BJ (cell line): ENCODE data around the gene CACNA1E. TPM values are rescaled to one million over a fixed set of nuclear protein-coding genes. Genes with fewer than 3 reads are reported as not detected.

Experiments used
- CTCF ChIA-PET: fragments of 350-600 bp; formaldehyde crosslinking; extraction: SDS; loops from one replicate; lab custom pipeline; 2021; ENCODE audit warnings: antibody characterized with exemption, inconsistent platforms; lab: Yijun Ruan, JAX
- POLR2A ChIA-PET: fragments of 300-600 bp; sonication (Branson Sonifier 250); formaldehyde crosslinking; extraction: SDS; loops from one replicate; lab custom pipeline; 2021; ENCODE audit warnings: antibody characterized with exemption; lab: Charles Lee
- DNase-seq: peaks from one replicate; pipeline ENCODE4 v3.0.0-alpha.2; 2011; ENCODE audit warnings: low read depth
- H3K27me3 ChIP-seq: 2 replicates; pipeline ENCODE4 v1.6.0; 2011; ENCODE audit warnings: low read length; ENCODE audit not compliant: control insufficient read depth, insufficient read depth
- H3K36me3 ChIP-seq: 2 replicates; pipeline ENCODE4 v1.5.1; 2011; ENCODE audit warnings: low read length; ENCODE audit not compliant: control insufficient read depth, insufficient read depth
- H3K4me3 ChIP-seq: 2 replicates; pipeline ENCODE4 v1.5.1; 2011; ENCODE audit warnings: low read depth, mild to moderate bottlenecking, control low read depth, low read length
- polyA plus RNA-seq: library from polyadenylated mRNA; depleted of rRNA; stranded (reverse); fragments of >200 nt; gene quantifications from 2 replicates; pipeline ENCODE4 v1.2.3, GENCODE V29; 2011
- TF ChIP-seq, protein P1 (sequence below): IDR thresholded peaks from 2 replicates; pipeline ENCODE4 v1.5.1; 2011; ENCODE audit warnings: low read depth, mild to moderate bottlenecking, control low read depth, inconsistent platforms, low read length, moderate library complexity; ENCODE audit not compliant: insufficient read depth

The CACNA1E gene
- polyA plus RNA-seq, 1 experiment = not detected

DNA sequence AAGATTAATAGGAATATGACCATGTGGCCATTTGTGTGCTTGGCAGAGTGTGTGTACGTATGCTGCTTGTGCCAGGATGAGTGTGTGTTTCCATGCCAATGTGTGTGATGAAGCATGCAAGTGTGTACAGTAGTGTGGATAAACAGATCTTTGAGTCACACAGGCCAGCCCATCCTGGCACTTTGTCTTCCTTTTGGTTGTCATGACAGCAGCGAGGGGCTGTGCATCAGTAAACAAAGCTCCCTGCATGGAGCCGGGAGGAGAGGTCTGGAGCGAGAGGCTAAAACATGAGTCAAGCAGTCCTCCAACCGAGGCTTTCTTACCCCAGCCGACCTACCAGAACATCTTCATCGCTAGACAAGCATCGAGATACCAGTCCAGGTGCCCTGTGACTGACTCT is 221.2 kb downstream of the CACNA1E start:
- no peak for DNase-seq
- TF ChIP-seq, protein P1, sequence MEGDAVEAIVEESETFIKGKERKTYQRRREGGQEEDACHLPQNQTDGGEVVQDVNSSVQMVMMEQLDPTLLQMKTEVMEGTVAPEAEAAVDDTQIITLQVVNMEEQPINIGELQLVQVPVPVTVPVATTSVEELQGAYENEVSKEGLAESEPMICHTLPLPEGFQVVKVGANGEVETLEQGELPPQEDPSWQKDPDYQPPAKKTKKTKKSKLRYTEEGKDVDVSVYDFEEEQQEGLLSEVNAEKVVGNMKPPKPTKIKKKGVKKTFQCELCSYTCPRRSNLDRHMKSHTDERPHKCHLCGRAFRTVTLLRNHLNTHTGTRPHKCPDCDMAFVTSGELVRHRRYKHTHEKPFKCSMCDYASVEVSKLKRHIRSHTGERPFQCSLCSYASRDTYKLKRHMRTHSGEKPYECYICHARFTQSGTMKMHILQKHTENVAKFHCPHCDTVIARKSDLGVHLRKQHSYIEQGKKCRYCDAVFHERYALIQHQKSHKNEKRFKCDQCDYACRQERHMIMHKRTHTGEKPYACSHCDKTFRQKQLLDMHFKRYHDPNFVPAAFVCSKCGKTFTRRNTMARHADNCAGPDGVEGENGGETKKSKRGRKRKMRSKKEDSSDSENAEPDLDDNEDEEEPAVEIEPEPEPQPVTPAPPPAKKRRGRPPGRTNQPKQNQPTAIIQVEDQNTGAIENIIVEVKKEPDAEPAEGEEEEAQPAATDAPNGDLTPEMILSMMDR = no peak
- Histone ChIP-seq H3K36me3 (no peaks in the 10 kb centered on the region), H3K4me3 (no peak overlapping the region), H3K27me3 (no peaks in the 10 kb centered on the region)
- ChIA-PET CTCF (no interaction called here), POLR2A (no interaction called here)

DNA sequence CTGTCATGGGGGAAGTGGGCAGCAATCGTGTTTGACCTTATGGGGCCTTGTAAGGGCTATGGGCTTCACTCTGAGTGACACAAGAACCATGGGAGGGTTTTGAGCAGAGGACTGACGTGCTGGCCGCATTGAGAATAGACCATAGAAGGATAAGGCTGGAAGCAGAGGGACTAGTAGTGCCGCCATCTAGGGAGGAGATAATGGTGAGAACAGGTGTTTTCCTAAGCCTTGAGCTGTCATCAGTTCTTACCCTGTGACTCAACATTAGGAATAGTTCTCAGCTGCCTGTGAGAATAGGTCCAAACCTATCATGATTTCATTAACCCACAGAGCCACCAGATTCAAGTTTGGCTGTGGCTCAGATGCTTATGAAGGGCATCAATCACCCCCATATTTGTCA is 228.5 kb downstream of the CACNA1E start:
- TF ChIP-seq, protein P1 = no peak
- Histone ChIP-seq H3K4me3 (no peak overlapping the region), H3K27me3 (no peaks in the 10 kb centered on the region), H3K36me3 (no peaks in the 10 kb centered on the region)
- DNase-seq = no peak
- POLR2A ChIA-PET = no interaction called here
- CTCF ChIA-PET = no interaction called here

DNA sequence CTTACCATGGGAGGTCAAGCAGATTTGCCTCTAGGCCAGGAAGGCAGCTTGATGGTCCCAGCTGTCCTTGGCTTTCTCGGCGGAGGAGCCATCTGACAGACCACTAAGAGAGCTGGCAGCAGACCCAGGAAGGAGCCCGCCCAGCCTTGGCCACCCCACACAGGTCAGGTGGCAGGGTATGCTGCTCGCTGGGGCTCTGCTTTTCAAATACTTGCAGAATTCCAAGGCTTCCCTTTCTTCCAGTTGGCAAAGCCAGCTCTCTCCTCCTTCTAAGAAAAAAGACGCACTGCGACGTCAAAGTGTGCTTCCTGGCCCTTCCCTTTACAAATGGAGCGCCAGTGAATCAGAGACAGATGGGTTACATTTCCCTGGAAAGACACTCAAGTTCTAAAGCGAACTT is 229.4 kb downstream of the CACNA1E start:
- ChIA-PET CTCF (no interaction called here), POLR2A (no interaction called here)
- H3K27me3 ChIP-seq = no peaks in the 10 kb centered on the region
- H3K4me3 ChIP-seq = no peak overlapping the region
- DNase-seq = no peak
- TF ChIP-seq, protein P1 = no peak
- H3K36me3 ChIP-seq = no peaks in the 10 kb centered on the region

DNA sequence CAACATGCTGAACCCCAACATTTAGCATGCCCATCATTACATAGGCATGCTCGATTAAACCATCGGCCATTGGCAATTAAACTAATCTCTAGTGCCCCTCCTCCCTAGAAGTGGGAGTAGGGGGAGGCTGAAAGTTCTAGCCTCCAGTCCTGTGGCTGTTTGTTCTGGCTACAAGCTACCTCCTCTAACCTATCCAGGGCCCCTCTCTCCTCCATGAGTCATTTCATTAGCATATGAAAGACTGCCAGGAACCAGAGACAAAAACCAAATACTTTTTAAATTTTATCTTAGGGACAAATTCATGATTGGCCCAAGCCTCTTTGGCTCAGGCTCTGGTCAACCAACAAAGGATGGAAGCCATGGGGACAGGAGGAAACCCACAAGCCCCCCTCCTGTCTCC is 231.1 kb downstream of the CACNA1E start:
- Histone ChIP-seq H3K36me3 (no peaks in the 10 kb centered on the region), H3K27me3 (no peaks in the 10 kb centered on the region), H3K4me3 (no peak overlapping the region)
- no peak for DNase-seq
- POLR2A ChIA-PET = no interaction called here
- TF ChIP-seq, protein P1 = no peak
- CTCF ChIA-PET = no interaction called here

DNA sequence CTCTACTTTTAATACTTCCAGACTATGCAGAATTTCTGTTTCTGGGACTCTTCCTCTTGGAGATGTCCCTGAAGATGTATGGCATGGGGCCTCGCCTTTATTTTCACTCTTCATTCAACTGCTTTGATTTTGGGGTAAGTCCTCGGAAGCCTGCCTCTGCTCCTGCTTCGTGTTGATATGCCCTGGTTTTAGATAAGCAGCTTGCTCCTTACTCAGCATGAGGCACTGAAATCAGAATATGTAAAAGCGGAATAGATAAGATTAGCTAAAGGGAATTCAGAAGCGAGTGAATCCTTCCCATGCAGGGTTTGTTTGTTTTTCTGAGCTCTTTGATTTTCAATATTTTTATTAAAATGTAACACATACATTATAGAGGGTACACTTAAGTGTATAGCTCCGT is 234.7 kb downstream of the CACNA1E start:
- TF ChIP-seq, protein P1 = no peak
- ChIA-PET CTCF (no interaction called here), POLR2A (no interaction called here)

More for the DNA sequence above, 234.7 kb downstream of the CACNA1E start:
- H3K27me3 ChIP-seq = no peaks in the 10 kb centered on the region
- no peak for DNase-seq
- no peaks in the 10 kb centered on the region for H3K36me3 ChIP-seq
- H3K4me3 ChIP-seq = no peak overlapping the region
